PFSK-1 (cell line): ENCODE measurements around the gene MARS2.

Source experiments
- REST ChIP-seq, 2 experiments: IDR thresholded peaks; 2 replicates each; pipeline versions ENCODE4 v1.6.1 to v1.8.0; 2011 to 2012; ENCODE audit warnings: low read depth in 2 of 2, low read length in 2 of 2, control low read depth in 1 of 2, inconsistent platforms in 1 of 2, mild to moderate bottlenecking in 1 of 2, moderate library complexity in 1 of 2; ENCODE audit not compliant: insufficient read depth in 1 of 2
- TAF1 ChIP-seq: IDR thresholded peaks from 2 replicates; pipeline ENCODE4 v1.6.1; 2012; ENCODE audit warnings: low read length, control low read depth, borderline replicate concordance; ENCODE audit not compliant: insufficient read depth

- TF ChIP-seq TAF1, result no peak
- no peak for TF ChIP-seq REST (IDR thresholded peaks at IDR 0.05; ENCODE audit: insufficient read depth in 1 of 2, low read depth in 2 of 2, low read length in 2 of 2)
Measured at GRCh38 chr2:197711578-197711977, 6.4 kb downstream of the MARS2 start.
